ENCODE data around the gene MEGF11.

MEGF11 gene

DNA sequence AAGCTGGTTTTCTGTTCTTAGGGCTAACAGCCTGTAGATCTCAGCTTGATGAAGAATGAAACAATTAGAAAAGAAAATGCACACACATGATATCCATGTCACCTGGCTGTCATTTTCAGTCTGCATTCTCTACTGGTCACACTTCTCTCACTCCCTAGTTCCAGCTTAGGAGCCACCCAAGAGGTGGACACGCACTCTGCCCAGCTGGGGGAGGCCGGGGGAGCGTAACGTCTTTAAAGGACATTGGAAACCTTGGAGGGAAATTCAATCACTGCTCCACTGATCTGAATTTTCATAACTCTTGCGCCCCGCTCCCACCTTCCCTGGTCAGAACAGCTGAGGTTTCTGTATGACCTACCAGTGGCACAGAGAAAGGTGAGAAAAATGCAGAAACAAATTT is 304.5 kb downstream of the MEGF11 start:
- H3F3A ChIP-seq (ENCODE audit: insufficient read depth): no peaks in the 10 kb centered on the region
- no peaks in the 10 kb centered on the region for H3K27me3 ChIP-seq (ENCODE audit: low read length)
- no peaks in the 10 kb centered on the region for H4K20me1 ChIP-seq (ENCODE audit: low read depth, low read length)
- no peak overlapping the region for H3K4me3 ChIP-seq (ENCODE audit: insufficient read depth, low read length, poor library complexity, severe bottlenecking)
- no peak overlapping the region for H2AFZ ChIP-seq (ENCODE audit: low read depth, low read length, severe bottlenecking)
- H3K4me2 ChIP-seq (ENCODE audit: low read depth, low read length, poor library complexity, severe bottlenecking): no peak overlapping the region
- TF ChIP-seq EZH2phosphoT487 (conservative IDR thresholded peaks at IDR 0.05; ENCODE audit: low read length): no peak
- H3K36me3 ChIP-seq (ENCODE audit: low read length): no peaks in the 10 kb centered on the region
- H3K9me2 ChIP-seq (replicated peaks; ENCODE audit: insufficient read depth, low read length): no peaks in the 10 kb centered on the region
- no peak overlapping the region for H3K9ac ChIP-seq (ENCODE audit: low read length)
- no peaks in the 10 kb centered on the region for H3K79me2 ChIP-seq (ENCODE audit: insufficient read depth, low read length)
- no peaks in the 10 kb centered on the region for H3K9me3 ChIP-seq (ENCODE audit: insufficient read depth, low read length)
- H3K27ac ChIP-seq (ENCODE audit: low read depth, low read length): no peak overlapping the region

GRCh38 chr15:65948383-65948782 is 305.2 kb downstream of the MEGF11 start:
- Histone ChIP-seq H2AFZ (ENCODE audit: low read depth, low read length, severe bottlenecking) (no peak overlapping the region), H3K27me3 (ENCODE audit: low read length) (no peaks in the 10 kb centered on the region), H3K27ac (ENCODE audit: low read depth, low read length) (no peak overlapping the region), H3F3A (ENCODE audit: insufficient read depth) (no peaks in the 10 kb centered on the region), H3K9me2 (replicated peaks; ENCODE audit: insufficient read depth, low read length) (no peaks in the 10 kb centered on the region), H3K4me2 (ENCODE audit: low read depth, low read length, poor library complexity, severe bottlenecking) (no peak overlapping the region), H3K9me3 (ENCODE audit: insufficient read depth, low read length) (no peaks in the 10 kb centered on the region), H3K4me3 (ENCODE audit: insufficient read depth, low read length, poor library complexity, severe bottlenecking) (no peak overlapping the region), H4K20me1 (ENCODE audit: low read depth, low read length) (no peaks in the 10 kb centered on the region), H3K79me2 (ENCODE audit: insufficient read depth, low read length) (no peaks in the 10 kb centered on the region), H3K36me3 (ENCODE audit: low read length) (no peaks in the 10 kb centered on the region), H3K9ac (ENCODE audit: low read length) (no peak overlapping the region)
- TF ChIP-seq CTCF (IDR thresholded peaks at IDR 0.05; ENCODE audit: insufficient read depth, low read length, poor library complexity, severe bottlenecking): no peak
- TF ChIP-seq EZH2phosphoT487 (conservative IDR thresholded peaks at IDR 0.05; ENCODE audit: low read length): no peak

GRCh38 chr15:65947041-65947440 is 306.5 kb downstream of the MEGF11 start:
- Histone ChIP-seq H3K4me3 (ENCODE audit: insufficient read depth, low read length, poor library complexity, severe bottlenecking) (no peak overlapping the region), H3K9me3 (ENCODE audit: insufficient read depth, low read length) (no peaks in the 10 kb centered on the region), H3K36me3 (ENCODE audit: low read length) (no peaks in the 10 kb centered on the region), H3K4me2 (ENCODE audit: low read depth, low read length, poor library complexity, severe bottlenecking) (no peak overlapping the region), H3K9ac (ENCODE audit: low read length) (no peak overlapping the region), H3K79me2 (ENCODE audit: insufficient read depth, low read length) (no peaks in the 10 kb centered on the region), H4K20me1 (ENCODE audit: low read depth, low read length) (no peaks in the 10 kb centered on the region), H3K27me3 (ENCODE audit: low read length) (no peaks in the 10 kb centered on the region), H3K27ac (ENCODE audit: low read depth, low read length) (no peak overlapping the region), H2AFZ (ENCODE audit: low read depth, low read length, severe bottlenecking) (no peak overlapping the region), H3K9me2 (replicated peaks; ENCODE audit: insufficient read depth, low read length) (no peaks in the 10 kb centered on the region), H3F3A (ENCODE audit: insufficient read depth) (no peaks in the 10 kb centered on the region)
- TF ChIP-seq EZH2phosphoT487 (conservative IDR thresholded peaks at IDR 0.05; ENCODE audit: low read length) (no peak), CTCF (IDR thresholded peaks at IDR 0.05; ENCODE audit: insufficient read depth, low read length, poor library complexity, severe bottlenecking) (no peak)

- H3K4me3 ChIP-seq (ENCODE audit: insufficient read depth, low read length, poor library complexity, severe bottlenecking): no peak overlapping the region
- H3K4me2 ChIP-seq (ENCODE audit: low read depth, low read length, poor library complexity, severe bottlenecking): no peak overlapping the region
- TF ChIP-seq EZH2phosphoT487 (conservative IDR thresholded peaks at IDR 0.05; ENCODE audit: low read length) (no peak), CTCF (IDR thresholded peaks at IDR 0.05; ENCODE audit: insufficient read depth, low read length, poor library complexity, severe bottlenecking) (no peak)
- no peaks in the 10 kb centered on the region for H3K9me2 ChIP-seq (replicated peaks; ENCODE audit: insufficient read depth, low read length)
- no peaks in the 10 kb centered on the region for H4K20me1 ChIP-seq (ENCODE audit: low read depth, low read length)
- H3K9me3 ChIP-seq (ENCODE audit: insufficient read depth, low read length): no peaks in the 10 kb centered on the region
- H3K9ac ChIP-seq (ENCODE audit: low read length): no peak overlapping the region
- H3K27me3 ChIP-seq (ENCODE audit: low read length): no peaks in the 10 kb centered on the region
- no peaks in the 10 kb centered on the region for H3F3A ChIP-seq (ENCODE audit: insufficient read depth)
- H3K79me2 ChIP-seq (ENCODE audit: insufficient read depth, low read length): no peaks in the 10 kb centered on the region
- H3K36me3 ChIP-seq (ENCODE audit: low read length): no peaks in the 10 kb centered on the region
- H3K27ac ChIP-seq (ENCODE audit: low read depth, low read length): no peak overlapping the region
- no peak overlapping the region for H2AFZ ChIP-seq (ENCODE audit: low read depth, low read length, severe bottlenecking)
Measured at GRCh38 chr15:65945616-65946015, 307.9 kb downstream of the MEGF11 start.
